HepG2 (cell line): Measurements from ENCODE around the gene STIM1.

Source experiments
- ESRRA ChIP-seq: sonication (generic); formaldehyde crosslinking; IDR thresholded peaks from 2 replicates; pipeline ENCODE4 v1.5.1; 2020; ENCODE audit warnings: mild to moderate bottlenecking, low read depth, missing genetic modification reagents
- NFRKB ChIP-seq: fragments of 450-650 bp; IDR thresholded peaks from 2 replicates; pipeline ENCODE4 v1.6.1; 2017
- SMC3 ChIP-seq: IDR thresholded peaks from 2 replicates; pipeline ENCODE4 v1.6.1; 2011; ENCODE audit warnings: low read length, improper control_type of control experiment

DNA sequence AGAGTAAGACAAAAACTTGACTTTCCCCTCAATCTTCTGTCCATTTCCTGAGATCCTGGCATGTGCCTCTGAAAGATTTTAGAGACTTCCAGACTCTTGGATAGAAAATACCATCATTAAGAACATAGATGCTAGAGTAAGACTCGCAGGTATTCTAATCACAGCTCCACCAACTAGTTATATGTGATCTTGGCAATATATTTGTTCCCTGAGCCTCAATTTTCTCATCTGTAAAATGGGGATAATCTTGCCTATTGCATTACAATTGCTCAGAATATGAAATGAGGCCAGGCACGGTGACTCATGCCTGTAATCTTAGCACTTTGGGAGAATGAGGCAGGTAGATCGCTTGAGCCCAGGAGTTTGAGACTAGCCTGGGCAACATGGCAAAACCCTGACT, 25.4 kb upstream of the STIM1 start:
- TF ChIP-seq NFRKB = no peak
- TF ChIP-seq ESRRA (CRISPR knock-in tag) = no peak
- TF ChIP-seq SMC3 = no peak
